GM23338 (cell line): ENCODE data around the gene LATS1.

Experiments used
- CTCF ChIP-seq, 2 experiments: fragments of 200-600 bp in 1 of 2; sonication (generic) in 1 of 2; conservative IDR thresholded peaks; 2 replicates each; pipeline versions ENCODE4 v1.5.1 to v1.6.1; 2016 to 2017; ENCODE audit warnings: antibody characterized with exemption in 2 of 2, low read depth in 2 of 2, mild to moderate bottlenecking in 2 of 2, moderate library complexity in 1 of 2
- EZH2phosphoT487 ChIP-seq: fragments of 200-600 bp; sonication (generic); IDR thresholded peaks from one replicate; pipeline ENCODE4 v1.8.1; 2018; ENCODE audit warnings: antibody characterized with exemption; ENCODE audit not compliant: unreplicated experiment
- ZNF114 ChIP-seq: fragments of 250-450 bp; sonication (Bioruptor Pico); IDR thresholded peaks from 2 replicates; pipeline ENCODE4 v1.5.0; 2020; ENCODE audit warnings: mild to moderate bottlenecking, moderate library complexity

- no peak for TF ChIP-seq ZNF114
- TF ChIP-seq CTCF (conservative IDR thresholded peaks at IDR 0.05; ENCODE audit: low read depth in 2 of 2) = no peak
- no peak for TF ChIP-seq EZH2phosphoT487
Observed at GRCh38 chr6:149628875-149629510, 88.9 kb downstream of the LATS1 start.
